MM.1S (cell line): ENCODE results near the gene TMEM259.

Experiments
- DNase-seq: peaks from one replicate; pipeline ENCODE4 v3.0.0-alpha.2; 2015
- H2AFZ ChIP-seq: fragments of 300-600 bp; sonication (generic); 2 replicates; pipeline ENCODE4 v1.6.0; 2016; ENCODE audit warnings: antibody characterized with exemption, low read length
- H3F3A ChIP-seq: fragments of 300-600 bp; sonication (generic); 2 replicates; pipeline ENCODE4 v1.6.1; 2016; ENCODE audit warnings: mild to moderate bottlenecking, antibody characterized with exemption, low read length, moderate library complexity, mixed read lengths; ENCODE audit not compliant: insufficient read depth
- H3K27ac ChIP-seq: fragments of 300-600 bp; sonication (generic); 2 replicates; pipeline ENCODE4 v1.5.1; 2016; ENCODE audit warnings: mild to moderate bottlenecking, low read length
- H3K27me3 ChIP-seq: fragments of 300-600 bp; sonication (generic); replicated peaks from 2 replicates; pipeline ENCODE4 v1.6.0; 2016; ENCODE audit warnings: low read length; ENCODE audit not compliant: insufficient read depth
- H3K36me3 ChIP-seq: fragments of 300-600 bp; sonication (generic); replicated peaks from 2 replicates; pipeline ENCODE4 v1.6.1; 2016; ENCODE audit warnings: mild to moderate bottlenecking, low read length, mixed read lengths; ENCODE audit not compliant: insufficient read depth
- H3K4me1 ChIP-seq: fragments of 300-600 bp; sonication (generic); 2 replicates; pipeline ENCODE4 v1.6.1; 2016; ENCODE audit warnings: low read length, mixed read lengths
- H3K4me2 ChIP-seq: fragments of 300-600 bp; sonication (generic); 2 replicates; pipeline ENCODE4 v1.6.0; 2016; ENCODE audit warnings: low read depth, low read length
- H3K4me3 ChIP-seq: fragments of 300-600 bp; sonication (generic); 2 replicates; pipeline ENCODE4 v1.5.1; 2016; ENCODE audit warnings: low read length, mixed read lengths
- H3K79me2 ChIP-seq: fragments of 300-600 bp; sonication (generic); 2 replicates; pipeline ENCODE4 v1.6.1; 2016; ENCODE audit warnings: mixed run types, low read length, mixed read lengths
- H3K9ac ChIP-seq: fragments of 300-600 bp; sonication (generic); 2 replicates; pipeline ENCODE4 v1.6.1; 2016; ENCODE audit warnings: low read length, mixed read lengths
- H3K9me2 ChIP-seq: fragments of 300-600 bp; sonication (generic); replicated peaks from 2 replicates; pipeline ENCODE4 v1.6.1; 2016; ENCODE audit warnings: mild to moderate bottlenecking, low read length, mixed read lengths; ENCODE audit not compliant: insufficient read depth
- H3K9me3 ChIP-seq: fragments of 300-600 bp; sonication (generic); replicated peaks from 2 replicates; pipeline ENCODE4 v1.6.1; 2016; ENCODE audit warnings: mild to moderate bottlenecking, low read length, mixed read lengths; ENCODE audit not compliant: insufficient read depth
- H4K20me1 ChIP-seq: fragments of 300-600 bp; sonication (generic); 2 replicates; pipeline ENCODE4 v1.6.1; 2016; ENCODE audit warnings: mild to moderate bottlenecking, low read length, moderate library complexity, mixed read lengths; ENCODE audit not compliant: insufficient read depth
- EZH2 ChIP-seq: fragments of 300-600 bp; sonication (generic); optimal IDR thresholded peaks from 2 replicates; pipeline ENCODE3; 2017; ENCODE audit warnings: low read depth, mild to moderate bottlenecking, antibody characterized with exemption, low read length, mixed read lengths
- EZH2phosphoT487 ChIP-seq: fragments of 300-600 bp; sonication (generic); IDR thresholded peaks from 2 replicates; pipeline ENCODE4 v1.6.1; 2018; ENCODE audit warnings: antibody characterized with exemption, low read length
- TF ChIP-seq, protein P1 (sequence below): fragments of 300-600 bp; sonication (generic); IDR thresholded peaks from 2 replicates; pipeline ENCODE4 v1.5.1; 2016; ENCODE audit warnings: antibody characterized with exemption, low read length, mixed read lengths

Gene TMEM259

DNA sequence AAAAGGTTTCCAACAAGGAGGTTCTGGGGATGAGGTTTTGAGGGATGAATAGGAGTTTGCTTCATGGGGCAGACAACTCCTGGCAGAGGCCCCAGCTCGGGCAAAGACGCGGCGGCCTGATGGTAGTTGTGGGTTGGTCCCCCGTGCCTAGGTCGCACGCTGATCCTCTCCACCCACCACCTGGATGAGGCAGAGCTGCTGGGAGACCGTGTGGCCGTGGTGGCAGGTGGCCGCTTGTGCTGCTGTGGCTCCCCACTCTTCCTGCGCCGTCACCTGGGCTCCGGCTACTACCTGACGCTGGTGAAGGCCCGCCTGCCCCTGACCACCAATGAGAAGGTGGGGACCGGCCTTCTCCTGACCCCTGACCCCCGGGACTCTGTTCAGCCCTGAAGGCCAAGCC is 30.9 kb upstream of the TMEM259 start:
- TF ChIP-seq EZH2phosphoT487 (no peak), EZH2 (no peak)
- TF ChIP-seq, protein P1, sequence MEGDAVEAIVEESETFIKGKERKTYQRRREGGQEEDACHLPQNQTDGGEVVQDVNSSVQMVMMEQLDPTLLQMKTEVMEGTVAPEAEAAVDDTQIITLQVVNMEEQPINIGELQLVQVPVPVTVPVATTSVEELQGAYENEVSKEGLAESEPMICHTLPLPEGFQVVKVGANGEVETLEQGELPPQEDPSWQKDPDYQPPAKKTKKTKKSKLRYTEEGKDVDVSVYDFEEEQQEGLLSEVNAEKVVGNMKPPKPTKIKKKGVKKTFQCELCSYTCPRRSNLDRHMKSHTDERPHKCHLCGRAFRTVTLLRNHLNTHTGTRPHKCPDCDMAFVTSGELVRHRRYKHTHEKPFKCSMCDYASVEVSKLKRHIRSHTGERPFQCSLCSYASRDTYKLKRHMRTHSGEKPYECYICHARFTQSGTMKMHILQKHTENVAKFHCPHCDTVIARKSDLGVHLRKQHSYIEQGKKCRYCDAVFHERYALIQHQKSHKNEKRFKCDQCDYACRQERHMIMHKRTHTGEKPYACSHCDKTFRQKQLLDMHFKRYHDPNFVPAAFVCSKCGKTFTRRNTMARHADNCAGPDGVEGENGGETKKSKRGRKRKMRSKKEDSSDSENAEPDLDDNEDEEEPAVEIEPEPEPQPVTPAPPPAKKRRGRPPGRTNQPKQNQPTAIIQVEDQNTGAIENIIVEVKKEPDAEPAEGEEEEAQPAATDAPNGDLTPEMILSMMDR: no peak

DNA sequence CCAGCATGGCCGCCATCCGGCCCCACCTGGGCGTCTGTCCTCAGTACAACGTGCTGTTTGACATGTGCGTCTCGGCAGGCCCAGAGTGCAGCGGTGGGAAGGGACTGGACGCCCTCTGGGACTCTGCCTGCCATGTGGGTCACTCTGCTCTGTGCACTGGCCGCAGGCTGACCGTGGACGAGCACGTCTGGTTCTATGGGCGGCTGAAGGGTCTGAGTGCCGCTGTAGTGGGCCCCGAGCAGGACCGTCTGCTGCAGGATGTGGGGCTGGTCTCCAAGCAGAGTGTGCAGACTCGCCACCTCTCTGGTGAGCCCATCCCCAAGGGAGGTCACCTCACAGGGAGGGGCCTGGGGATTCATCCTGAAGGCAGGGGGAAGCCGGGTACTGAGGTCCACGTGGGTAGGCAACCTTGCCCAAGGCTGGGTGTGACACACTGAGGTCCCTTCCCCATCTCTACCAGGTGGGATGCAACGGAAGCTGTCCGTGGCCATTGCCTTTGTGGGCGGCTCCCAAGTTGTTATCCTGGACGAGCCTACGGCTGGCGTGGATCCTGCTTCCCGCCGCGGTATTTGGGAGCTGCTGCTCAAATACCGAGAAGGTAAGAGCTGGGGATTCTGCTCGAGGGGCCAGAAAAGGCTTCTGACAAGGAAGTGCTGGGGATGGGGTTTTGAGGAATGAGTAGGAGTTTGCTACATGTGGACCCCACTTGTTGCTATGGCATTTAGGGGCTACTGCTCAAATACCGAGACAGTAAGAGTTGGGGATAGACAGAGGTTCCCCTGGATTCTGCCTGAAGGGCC is 30.3 kb upstream of the TMEM259 start:
- DNase-seq: no peak
- no peaks in the 10 kb centered on the region for H3K79me2 ChIP-seq
- H3K9ac ChIP-seq: no peak overlapping the region
- H3K36me3 ChIP-seq: no peaks in the 10 kb centered on the region
- H3K4me3 ChIP-seq: no peak overlapping the region
- H3K4me1 ChIP-seq: no peaks in the 10 kb centered on the region
- TF ChIP-seq, protein P1: no peak
- TF ChIP-seq EZH2 (no peak), EZH2phosphoT487 (no peak)
- H3K9me3 ChIP-seq: no peaks in the 10 kb centered on the region
- H3K27ac ChIP-seq: no peak overlapping the region
- H3K9me2 ChIP-seq: no peaks in the 10 kb centered on the region
- 0 out of 2 replicates have a peak, but pooled peaks cover 2% of the 10 kb centered on the region for H3F3A ChIP-seq
- no peak overlapping the region for H3K4me2 ChIP-seq
- no peaks in the 10 kb centered on the region for H3K27me3 ChIP-seq
- H2AFZ ChIP-seq: no peak overlapping the region
- H4K20me1 ChIP-seq: no peaks in the 10 kb centered on the region

More for the DNA sequence above, 30.9 kb upstream of the TMEM259 start:
- Histone ChIP-seq H2AFZ (no peak overlapping the region), H3K79me2 (no peaks in the 10 kb centered on the region), H3K9me2 (no peaks in the 10 kb centered on the region), H3K36me3 (no peaks in the 10 kb centered on the region), H3F3A (0 out of 2 replicates have a peak, but pooled peaks cover 2% of the 10 kb centered on the region), H3K4me3 (no peak overlapping the region), H3K9ac (no peak overlapping the region), H3K27ac (no peak overlapping the region), H3K9me3 (no peaks in the 10 kb centered on the region), H3K4me2 (no peak overlapping the region), H3K27me3 (no peaks in the 10 kb centered on the region), H4K20me1 (no peaks in the 10 kb centered on the region), H3K4me1 (no peaks in the 10 kb centered on the region)
- DNase-seq: no peak

DNA sequence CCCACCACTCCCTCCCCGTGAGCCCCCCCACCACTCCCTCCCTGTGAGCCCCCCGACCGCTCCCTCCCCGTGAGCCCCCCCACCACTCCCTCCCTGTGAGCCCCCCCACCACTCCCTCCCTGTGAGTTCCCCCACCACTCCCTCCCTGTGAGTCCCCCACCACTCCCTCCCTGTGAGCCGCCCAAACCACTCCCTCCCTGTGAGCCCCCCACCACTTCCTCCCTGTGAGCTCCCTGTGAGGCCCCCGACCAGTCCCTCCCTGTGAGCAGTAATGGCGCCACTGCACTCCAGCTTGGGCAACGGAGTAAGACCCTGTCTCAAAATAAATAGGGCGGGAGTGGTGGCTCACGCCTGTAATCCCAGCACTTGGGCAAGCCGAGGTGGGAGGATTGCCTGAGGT is 28.9 kb upstream of the TMEM259 start:
- Histone ChIP-seq H3K79me2 (no peaks in the 10 kb centered on the region), H3K27ac (no peak overlapping the region)
- DNase-seq: no peak

DNA sequence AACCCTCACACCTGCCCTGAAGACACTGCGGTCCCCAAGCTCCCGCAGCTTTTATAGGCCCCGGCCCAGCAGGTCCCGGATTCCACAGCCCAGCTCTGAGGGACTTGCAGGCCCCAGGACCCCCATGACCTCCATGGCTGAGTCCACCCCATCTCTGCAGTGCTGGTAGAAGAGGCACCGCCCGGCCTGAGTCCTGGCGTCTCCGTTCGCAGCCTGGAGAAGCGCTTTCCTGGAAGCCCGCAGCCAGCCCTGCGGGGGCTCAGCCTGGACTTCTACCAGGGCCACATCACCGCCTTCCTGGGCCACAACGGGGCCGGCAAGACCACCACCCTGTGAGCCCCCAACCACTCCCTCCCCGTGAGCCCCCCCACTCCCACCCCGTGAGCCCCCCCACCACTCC is 28.2 kb upstream of the TMEM259 start:
- Histone ChIP-seq H3K4me3 (no peak overlapping the region), H3K4me1 (no peaks in the 10 kb centered on the region), H3F3A (0 out of 2 replicates have a peak, but pooled peaks cover 2% of the 10 kb centered on the region), H3K9ac (no peak overlapping the region), H4K20me1 (no peaks in the 10 kb centered on the region), H3K36me3 (no peaks in the 10 kb centered on the region; the same call in 1 of the 2 replicates), H3K4me2 (no peak overlapping the region), H3K27me3 (no peaks in the 10 kb centered on the region), H3K9me2 (no peaks in the 10 kb centered on the region), H2AFZ (no peak overlapping the region), H3K27ac (no peak overlapping the region), H3K79me2 (no peaks in the 10 kb centered on the region), H3K9me3 (no peaks in the 10 kb centered on the region)
- TF ChIP-seq, protein P1: no peak
- TF ChIP-seq EZH2phosphoT487 (no peak), EZH2 (no peak)
- no peak for DNase-seq

More for the DNA sequence above, 28.9 kb upstream of the TMEM259 start:
- Histone ChIP-seq H3K4me3 (no peak overlapping the region), H3K4me2 (no peak overlapping the region), H3K9ac (no peak overlapping the region), H3K9me3 (no peaks in the 10 kb centered on the region), H3F3A (0 out of 2 replicates have a peak, but pooled peaks cover 2% of the 10 kb centered on the region), H3K9me2 (no peaks in the 10 kb centered on the region), H3K27me3 (no peaks in the 10 kb centered on the region), H4K20me1 (no peaks in the 10 kb centered on the region), H3K36me3 (no peaks in the 10 kb centered on the region; the same call in 1 of the 2 replicates), H3K4me1 (no peaks in the 10 kb centered on the region), H2AFZ (no peak overlapping the region)
- no peak for TF ChIP-seq EZH2
